ENCODE measurements around the gene NIF3L1.

NIF3L1 gene

GRCh38 chr2:200888704-200889625 is at the start of gene NIF3L1, which contains the start of gene PPIL3:
NIF3L1 (plus strand) TSS chr2:200889371; CDS start chr2:200891944, 2,573 bp downstream.
PPIL3 (minus strand) TSS chr2:200889077; CDS start chr2:200887615, 1,462 bp downstream.
- FAIRE-seq = peak; percentile 97
- DNase-seq (ENCODE audit: insufficient read length, low spot score) = peak; percentile 61

GRCh38 chr2:200839513-200839912 is 49.7 kb upstream of the NIF3L1 start:
- DNase-seq (ENCODE audit: insufficient read length, low spot score) (no peak), FAIRE-seq (no peak)

DNA sequence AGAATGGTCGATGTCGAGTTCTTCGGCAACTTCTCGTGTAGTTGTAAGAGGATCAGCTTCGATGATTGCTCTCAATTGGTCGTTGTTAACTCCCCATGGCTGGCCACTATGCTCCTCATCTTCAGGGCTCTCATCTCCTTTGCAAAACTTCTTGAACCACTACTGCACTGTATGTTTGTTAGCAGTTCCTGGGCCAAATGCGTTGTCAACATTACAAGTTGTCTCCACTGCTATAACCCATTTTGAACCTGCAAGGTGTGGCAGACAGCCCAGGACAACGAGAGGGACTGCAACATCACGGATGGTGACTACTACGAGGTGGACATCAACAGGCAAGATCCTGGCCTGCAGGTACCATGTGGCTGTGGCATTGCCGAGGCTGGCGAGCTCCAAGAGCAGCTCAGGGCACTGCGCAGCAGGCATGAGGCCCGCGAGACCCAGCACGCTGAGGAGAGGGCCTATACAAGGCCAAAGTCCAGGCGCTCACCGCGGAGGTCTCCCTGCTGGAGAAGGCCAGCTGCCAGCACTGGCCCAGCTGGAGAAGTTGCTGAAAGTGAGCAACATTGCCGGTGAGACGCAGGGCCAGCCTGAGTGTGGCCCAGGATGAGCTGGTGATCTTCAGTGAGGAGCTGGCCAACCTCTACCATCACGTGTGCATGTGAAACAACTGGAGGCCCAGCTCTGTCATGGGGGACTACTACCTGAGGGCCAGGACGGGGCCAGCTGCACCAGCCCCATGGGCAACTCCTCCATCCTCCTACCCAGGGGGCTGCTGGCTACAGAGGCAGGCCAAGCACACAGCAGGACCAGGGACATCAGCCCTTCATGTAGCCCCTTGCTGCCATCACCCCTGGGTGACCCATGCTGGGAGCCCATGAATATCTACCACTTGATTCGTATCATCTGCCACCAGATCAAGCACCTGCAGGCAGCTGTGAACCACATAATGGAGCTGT is 44.9 kb upstream of the NIF3L1 start:
- DNase-seq (ENCODE audit: insufficient read length, low spot score) (no peak), FAIRE-seq (no peak)

DNA sequence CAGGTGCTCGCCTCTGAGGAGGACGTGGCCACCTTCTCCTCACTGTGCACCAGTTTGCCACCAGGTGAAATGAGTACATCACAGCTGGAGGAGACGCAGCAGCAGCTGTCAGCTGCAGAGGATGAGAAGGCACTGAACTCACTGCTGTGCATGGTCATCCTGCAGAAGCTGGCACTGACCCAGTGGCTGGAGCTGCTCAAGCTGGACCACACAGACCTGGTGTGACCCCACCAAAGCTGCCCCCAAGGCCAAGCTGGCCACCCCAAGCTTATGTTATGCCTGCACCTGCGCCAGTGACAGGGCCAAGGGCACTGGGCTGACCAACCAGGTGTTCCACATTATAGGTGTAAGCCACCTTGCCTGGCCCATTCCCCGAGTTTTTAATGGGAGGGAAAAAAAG is 44.0 kb upstream of the NIF3L1 start:
- no peak for DNase-seq (ENCODE audit: insufficient read length, low spot score)
- no peak for FAIRE-seq

GRCh38 chr2:200845669-200846325 is 43.4 kb upstream of the NIF3L1 start:
- FAIRE-seq = no peak

DNA sequence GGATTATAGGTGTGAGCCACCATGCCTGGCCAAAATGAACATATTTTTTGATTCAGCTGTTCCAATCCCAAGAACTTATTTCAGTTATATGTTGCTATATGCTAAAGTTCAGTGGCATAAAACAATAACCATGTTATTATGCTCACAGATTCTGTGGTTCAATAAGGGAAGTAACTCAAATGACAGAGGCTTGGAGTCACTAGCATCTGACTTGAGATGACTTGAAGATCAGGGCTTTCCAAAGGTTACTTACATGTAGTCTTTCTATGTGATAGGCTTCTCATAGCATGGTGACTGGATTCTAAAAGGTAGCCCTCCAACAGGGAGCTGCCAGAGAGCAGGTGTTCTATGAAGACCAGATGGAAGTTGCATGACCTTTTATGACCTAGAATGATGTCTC is 41.9 kb upstream of the NIF3L1 start:
- FAIRE-seq (no peak), DNase-seq (ENCODE audit: insufficient read length, low spot score) (no peak)

More at GRCh38 chr2:200845669-200846325, 43.4 kb upstream of the NIF3L1 start:
- DNase-seq (ENCODE audit: insufficient read length, low spot score) = no peak

GRCh38 chr2:200847939-200848338 is 41.2 kb upstream of the NIF3L1 start:
- no peak for FAIRE-seq
- no peak for DNase-seq (ENCODE audit: insufficient read length, low spot score)

- FAIRE-seq (no peak), DNase-seq (ENCODE audit: insufficient read length, low spot score) (no peak)
Observed at GRCh38 chr2:200850512-200851256, 38.5 kb upstream of the NIF3L1 start.

- DNase-seq (ENCODE audit: insufficient read length, low spot score) (no peak), FAIRE-seq (no peak)
Observed at GRCh38 chr2:200851398-200852248, 37.5 kb upstream of the NIF3L1 start.

DNA sequence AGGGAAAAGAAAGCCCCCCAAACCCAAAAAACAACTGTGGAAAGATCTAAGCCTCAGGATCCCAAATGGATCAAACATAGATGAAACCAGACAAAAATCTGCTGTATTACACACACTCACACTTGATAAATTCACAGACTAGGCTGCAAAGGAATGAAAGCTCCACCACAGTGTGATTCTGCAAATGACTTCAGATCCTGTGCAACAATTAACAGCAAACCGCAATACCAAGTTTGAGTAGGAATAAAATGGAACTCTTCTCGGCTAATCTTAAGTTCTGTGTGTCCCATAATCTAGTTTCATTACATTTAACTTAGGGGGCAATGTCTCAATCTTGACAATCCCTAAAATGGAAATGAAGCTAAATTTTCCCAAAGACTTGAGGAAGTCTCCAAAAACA is 36.6 kb upstream of the NIF3L1 start:
- DNase-seq (ENCODE audit: insufficient read length, low spot score) (no peak), FAIRE-seq (no peak)

DNA sequence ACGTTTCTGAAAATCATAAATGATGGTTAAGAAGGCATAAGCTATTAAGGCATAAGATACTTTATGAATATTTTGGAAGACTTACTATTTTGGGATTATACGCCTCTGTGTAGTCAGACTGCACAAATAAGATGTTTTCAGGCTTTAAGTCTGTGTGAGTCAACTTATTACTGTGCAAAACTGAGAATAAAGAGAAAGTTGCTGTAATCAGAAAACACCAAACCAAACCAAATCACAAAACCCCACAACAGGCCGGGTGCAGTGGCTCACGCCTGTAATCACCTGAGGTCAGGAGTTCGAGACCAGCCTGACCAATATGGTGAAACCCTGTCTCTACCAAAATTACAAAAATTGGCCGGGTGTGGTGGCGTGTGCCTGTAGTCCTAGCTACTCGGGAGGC is 32.4 kb upstream of the NIF3L1 start:
- DNase-seq (ENCODE audit: insufficient read length, low spot score) (no peak), FAIRE-seq (no peak)

GRCh38 chr2:200860092-200860795 is 28.9 kb upstream of the NIF3L1 start:
- FAIRE-seq = no peak
- DNase-seq (ENCODE audit: insufficient read length, low spot score) = no peak

GRCh38 chr2:200861617-200862155 is 27.5 kb upstream of the NIF3L1 start:
- FAIRE-seq (no peak), DNase-seq (ENCODE audit: insufficient read length, low spot score) (no peak)

- no peak for DNase-seq (ENCODE audit: insufficient read length, low spot score)
- peak; percentile 86 for FAIRE-seq
Observed at GRCh38 chr2:200862532-200863000, 26.6 kb upstream of the NIF3L1 start.

GRCh38 chr2:200863782-200864175 is 25.4 kb upstream of the NIF3L1 start:
- FAIRE-seq (peak; percentile 44), DNase-seq (ENCODE audit: insufficient read length, low spot score) (no peak)

DNA sequence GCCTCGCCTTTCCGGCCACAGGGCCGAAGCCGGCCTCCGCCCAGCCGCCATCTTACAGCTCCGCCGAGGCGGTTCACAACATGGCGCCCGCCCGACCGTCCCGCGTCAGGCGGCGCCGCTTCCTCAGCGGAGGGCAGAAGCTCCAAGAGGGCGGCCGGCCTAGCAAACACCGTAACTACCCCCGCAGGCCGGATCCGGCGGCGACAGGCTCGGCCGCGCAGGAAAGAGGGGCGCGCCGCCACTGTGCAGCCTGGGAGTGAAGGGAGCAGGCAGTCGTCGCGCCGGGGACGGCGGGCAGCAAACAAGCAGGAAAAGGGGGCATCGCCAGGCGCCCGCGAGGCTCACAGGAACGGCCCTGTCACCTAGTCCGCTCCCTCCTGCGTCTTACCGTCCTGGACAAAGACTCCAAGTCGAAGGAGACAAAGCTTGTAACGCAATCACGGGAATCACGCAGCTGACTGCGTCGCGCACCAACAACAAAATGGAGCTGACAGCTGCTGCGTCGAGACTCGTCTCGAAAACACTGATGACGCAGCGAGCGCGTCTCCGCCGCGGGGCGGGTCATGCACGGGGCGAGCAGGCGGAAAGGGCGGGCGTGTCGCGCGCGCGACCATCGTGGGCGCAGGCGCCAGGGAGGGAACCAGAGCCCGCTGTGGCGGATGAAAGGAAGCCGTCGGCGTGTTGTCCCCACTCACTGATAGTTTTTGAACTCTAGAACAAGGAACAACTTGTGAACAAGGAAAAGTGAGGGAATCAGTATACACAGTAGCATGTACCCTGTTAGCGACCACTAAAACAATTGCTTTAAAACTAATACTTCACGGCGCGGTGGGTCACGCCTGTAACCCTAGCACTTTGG is 24.8 kb upstream of the NIF3L1 start, which contains the start of gene CLK1:
Gene CLK1, minus strand, starts transcription at position 483 of the 859 bp plus-strand sequence. CDS start 2,796 bp downstream, outside the sequence.
- DNase-seq (ENCODE audit: insufficient read length, low spot score) (peak; percentile 81), FAIRE-seq (peak; percentile 95)

DNA sequence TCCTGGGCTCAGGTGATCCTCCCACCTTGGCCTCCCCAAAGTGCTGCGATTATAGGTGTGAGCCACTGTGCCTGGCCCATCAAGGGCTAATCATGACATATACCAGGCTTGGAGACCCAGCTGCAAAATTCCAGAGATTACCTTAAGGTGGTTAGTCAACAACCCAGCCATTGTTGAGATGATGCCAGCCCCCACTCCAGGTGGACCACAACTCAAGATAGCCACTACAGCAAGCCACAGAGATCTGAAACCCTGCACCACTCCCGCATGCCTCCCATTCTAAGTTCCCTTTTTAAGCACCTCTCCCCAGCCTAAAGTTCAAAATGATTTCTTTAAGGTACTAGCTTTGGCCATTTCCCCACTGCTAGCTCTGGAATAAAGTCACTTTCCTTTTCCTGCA is 20.2 kb upstream of the NIF3L1 start:
- DNase-seq (ENCODE audit: insufficient read length, low spot score) (no peak), FAIRE-seq (no peak)

All from GM19239 (cell line).